SK-N-SH treated with all-trans-retinoic acid at 6 μM for 48 hours (cell line): ENCODE measurements around the gene CCR7.

Experiments used
- ATAC-seq: fragments of 200-7000 bp; cut with Tn5 transposase; 3 replicates; pipeline ENCODE4 v1.9.1; 2020; ENCODE audit warnings: mild to moderate bottlenecking, moderate library complexity
- ARNTL ChIP-seq: fragments of 450-650 bp; formaldehyde crosslinking; IDR thresholded peaks from 2 replicates; pipeline ENCODE4 v1.5.0; 2020; ENCODE audit warnings: low read depth, mild to moderate bottlenecking, moderate library complexity, borderline replicate concordance
- BACH2 ChIP-seq: fragments of 250-450 bp; sonication (Bioruptor Pico); IDR thresholded peaks from 2 replicates; pipeline ENCODE4 v1.9.0; 2021; ENCODE audit warnings: mild to moderate bottlenecking, borderline replicate concordance
- CSDC2 ChIP-seq: fragments of 250-450 bp; sonication (Bioruptor Pico); IDR thresholded peaks from 2 replicates; pipeline ENCODE4 v1.5.0; 2020; ENCODE audit warnings: mild to moderate bottlenecking, moderate library complexity
- ESRRG ChIP-seq: fragments of 250-450 bp; sonication (Bioruptor Pico); IDR thresholded peaks from 2 replicates; pipeline ENCODE4 v1.6.1; 2021; ENCODE audit warnings: mild to moderate bottlenecking
- GLIS3 ChIP-seq: fragments of 250-450 bp; sonication (Bioruptor Pico); IDR thresholded peaks from 2 replicates; pipeline ENCODE4 v1.5.0; 2020; ENCODE audit warnings: mild to moderate bottlenecking, moderate library complexity
- ISL1 ChIP-seq: fragments of 250-450 bp; sonication (Bioruptor Pico); IDR thresholded peaks from 2 replicates; pipeline ENCODE4 v2.1.2; 2022; ENCODE audit warnings: mild to moderate bottlenecking, moderate library complexity
- OSR1 ChIP-seq: fragments of 250-450 bp; sonication (Bioruptor Pico); IDR thresholded peaks from 2 replicates; pipeline ENCODE4 v1.8.0; 2022; ENCODE audit warnings: moderate library complexity, mild to moderate bottlenecking, inconsistent platforms
- PPARA ChIP-seq: fragments of 250-450 bp; sonication (Bioruptor Pico); IDR thresholded peaks from 2 replicates; pipeline ENCODE4 v1.5.0; 2020; ENCODE audit warnings: mild to moderate bottlenecking, borderline replicate concordance
- RARB ChIP-seq: fragments of 250-450 bp; sonication (Bioruptor Pico); IDR thresholded peaks from 2 replicates; pipeline ENCODE4 v1.8.0; 2021; ENCODE audit warnings: mild to moderate bottlenecking, moderate library complexity
- SNAI2 ChIP-seq: fragments of 250-450 bp; sonication (Bioruptor Pico); IDR thresholded peaks from 2 replicates; pipeline ENCODE4 v1.5.0; 2020; ENCODE audit warnings: mild to moderate bottlenecking, moderate library complexity
- TCF4 ChIP-seq: fragments of 250-450 bp; sonication (Bioruptor Pico); IDR thresholded peaks from 2 replicates; pipeline ENCODE4 v1.8.0; 2021; ENCODE audit warnings: mild to moderate bottlenecking, moderate library complexity, borderline replicate concordance
- TOX ChIP-seq: fragments of 250-450 bp; sonication (Bioruptor Pico); IDR thresholded peaks from 2 replicates; pipeline ENCODE4 v1.8.0; 2021; ENCODE audit warnings: mild to moderate bottlenecking, moderate library complexity, borderline replicate concordance
- ZC3H10 ChIP-seq: fragments of 250-450 bp; sonication (Bioruptor Pico); IDR thresholded peaks from 2 replicates; pipeline ENCODE4 v1.5.1; 2021; ENCODE audit warnings: mild to moderate bottlenecking, moderate library complexity
- ZFP3 ChIP-seq: fragments of 250-450 bp; sonication (Bioruptor Pico); IDR thresholded peaks from 2 replicates; pipeline ENCODE4 v1.5.0; 2020; ENCODE audit warnings: mild to moderate bottlenecking, moderate library complexity
- ZFP30 ChIP-seq: fragments of 450-650 bp; formaldehyde crosslinking; IDR thresholded peaks from 2 replicates; pipeline ENCODE4 v1.5.0; 2022; ENCODE audit warnings: mild to moderate bottlenecking, moderate library complexity
- ZNF565 ChIP-seq: fragments of 450-650 bp; formaldehyde crosslinking; conservative IDR thresholded peaks from 2 replicates; pipeline ENCODE4 v1.5.0; 2020; ENCODE audit warnings: low read depth, mild to moderate bottlenecking, moderate library complexity
- ZNF70 ChIP-seq: fragments of 450-650 bp; formaldehyde crosslinking; IDR thresholded peaks from 2 replicates; pipeline ENCODE4 v1.5.0; 2020; ENCODE audit warnings: mild to moderate bottlenecking, moderate library complexity
- TF ChIP-seq, protein P1 (sequence below): fragments of 250-450 bp; sonication (Bioruptor Pico); IDR thresholded peaks from 2 replicates; pipeline ENCODE4 v1.5.1; 2020; ENCODE audit warnings: low read depth, mild to moderate bottlenecking, moderate library complexity
- TF ChIP-seq, protein P2 (sequence below): fragments of 250-450 bp; sonication (Bioruptor Pico); IDR thresholded peaks from 2 replicates; pipeline ENCODE4 v1.8.0; 2021; ENCODE audit warnings: low read depth, mild to moderate bottlenecking, moderate library complexity, borderline replicate concordance
- TF ChIP-seq, protein P3 (sequence below): fragments of 250-450 bp; sonication (Bioruptor Pico); IDR thresholded peaks from 2 replicates; pipeline ENCODE4 v1.8.0; 2020; ENCODE audit warnings: mild to moderate bottlenecking, moderate library complexity, borderline replicate concordance
- TF ChIP-seq, protein P4 (sequence below): fragments of 250-450 bp; sonication (Bioruptor Pico); IDR thresholded peaks from 2 replicates; pipeline ENCODE4 v1.5.0; 2020; ENCODE audit warnings: mild to moderate bottlenecking, moderate library complexity
- TF ChIP-seq, protein P5 (sequence below): fragments of 250-450 bp; sonication (Bioruptor Pico); IDR thresholded peaks from 2 replicates; pipeline ENCODE4 v1.5.1; 2021; ENCODE audit warnings: mild to moderate bottlenecking, moderate library complexity

CCR7 gene

DNA sequence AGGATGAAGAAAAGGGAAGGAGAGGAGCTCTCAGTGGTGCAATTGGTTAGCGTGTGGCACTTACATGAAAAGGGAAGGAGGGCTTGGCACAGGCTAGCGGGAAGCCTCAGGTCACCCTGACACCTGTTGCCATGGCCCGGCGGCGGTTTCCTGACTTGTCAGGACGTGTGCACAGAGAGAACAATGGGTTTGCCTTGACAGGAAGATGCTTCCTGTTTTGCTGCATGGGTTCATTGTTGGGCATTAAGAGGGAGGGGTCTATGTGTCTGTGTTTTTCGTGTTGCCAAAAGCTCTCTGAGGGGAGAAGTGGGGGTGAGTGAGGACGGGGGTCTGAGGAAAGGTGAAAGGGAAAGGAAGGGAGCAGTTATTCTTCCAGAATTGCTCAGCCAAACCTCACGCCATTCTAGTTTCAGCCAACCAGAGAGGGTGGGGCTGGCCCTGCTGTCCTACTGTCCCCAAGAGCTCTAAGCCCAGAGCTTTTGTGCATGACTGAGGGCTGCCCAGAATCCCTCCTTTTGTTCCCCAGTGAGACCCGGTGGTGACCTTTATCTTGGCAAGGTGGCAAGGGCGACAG, 17.1 kb upstream of the CCR7 start (continued):
- TF ChIP-seq, protein P1, sequence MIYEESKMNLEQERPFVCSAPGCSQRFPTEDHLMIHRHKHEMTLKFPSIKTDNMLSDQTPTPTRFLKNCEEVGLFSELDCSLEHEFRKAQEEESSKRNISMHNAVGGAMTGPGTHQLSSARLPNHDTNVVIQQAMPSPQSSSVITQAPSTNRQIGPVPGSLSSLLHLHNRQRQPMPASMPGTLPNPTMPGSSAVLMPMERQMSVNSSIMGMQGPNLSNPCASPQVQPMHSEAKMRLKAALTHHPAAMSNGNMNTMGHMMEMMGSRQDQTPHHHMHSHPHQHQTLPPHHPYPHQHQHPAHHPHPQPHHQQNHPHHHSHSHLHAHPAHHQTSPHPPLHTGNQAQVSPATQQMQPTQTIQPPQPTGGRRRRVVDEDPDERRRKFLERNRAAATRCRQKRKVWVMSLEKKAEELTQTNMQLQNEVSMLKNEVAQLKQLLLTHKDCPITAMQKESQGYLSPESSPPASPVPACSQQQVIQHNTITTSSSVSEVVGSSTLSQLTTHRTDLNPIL, result no peak
- TF ChIP-seq BACH2 (CRISPR knock-in tag) (no peak), ZFP30 (CRISPR knock-in tag) (no peak), ARNTL (no peak), CSDC2 (CRISPR knock-in tag) (no peak), ZC3H10 (no peak), OSR1 (CRISPR knock-in tag) (no peak), ZNF565 (CRISPR knock-in tag) (no peak)
- TF ChIP-seq, protein P2, sequence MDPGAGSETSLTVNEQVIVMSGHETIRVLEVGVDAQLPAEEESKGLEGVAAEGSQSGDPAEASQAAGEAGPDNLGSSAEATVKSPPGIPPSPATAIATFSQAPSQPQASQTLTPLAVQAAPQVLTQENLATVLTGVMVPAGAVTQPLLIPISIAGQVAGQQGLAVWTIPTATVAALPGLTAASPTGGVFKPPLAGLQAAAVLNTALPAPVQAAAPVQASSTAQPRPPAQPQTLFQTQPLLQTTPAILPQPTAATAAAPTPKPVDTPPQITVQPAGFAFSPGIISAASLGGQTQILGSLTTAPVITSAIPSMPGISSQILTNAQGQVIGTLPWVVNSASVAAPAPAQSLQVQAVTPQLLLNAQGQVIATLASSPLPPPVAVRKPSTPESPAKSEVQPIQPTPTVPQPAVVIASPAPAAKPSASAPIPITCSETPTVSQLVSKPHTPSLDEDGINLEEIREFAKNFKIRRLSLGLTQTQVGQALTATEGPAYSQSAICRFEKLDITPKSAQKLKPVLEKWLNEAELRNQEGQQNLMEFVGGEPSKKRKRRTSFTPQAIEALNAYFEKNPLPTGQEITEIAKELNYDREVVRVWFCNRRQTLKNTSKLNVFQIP (CRISPR knock-in tag), result no peak

DNA sequence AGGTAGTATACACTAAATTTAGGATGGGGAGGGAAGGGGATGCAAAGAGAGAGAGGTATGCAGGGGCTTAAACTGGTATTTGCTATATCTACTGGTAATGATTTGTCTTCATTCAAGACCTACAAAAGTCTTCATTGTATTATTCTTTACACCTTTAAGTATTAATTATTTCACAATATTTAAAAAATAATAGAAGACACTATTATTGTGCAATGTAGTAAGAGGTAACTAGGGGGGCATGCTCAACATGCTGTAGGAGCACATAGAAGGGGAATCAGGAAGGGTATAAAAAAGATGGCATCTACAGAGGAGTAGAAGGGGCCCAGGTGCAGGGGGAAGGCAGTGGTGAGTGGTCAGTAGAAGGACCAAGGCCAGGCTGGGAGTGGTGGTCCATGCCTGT, 14.9 kb upstream of the CCR7 start:
- TF ChIP-seq ZFP30 (CRISPR knock-in tag) (no peak), BACH2 (CRISPR knock-in tag) (no peak), TOX (CRISPR knock-in tag) (no peak), ISL1 (CRISPR knock-in tag) (no peak), ZFP3 (no peak), CSDC2 (CRISPR knock-in tag) (no peak), ESRRG (CRISPR knock-in tag) (no peak), ZNF70 (CRISPR knock-in tag) (no peak), GLIS3 (CRISPR knock-in tag) (no peak), OSR1 (CRISPR knock-in tag) (no peak), ARNTL (no peak), SNAI2 (CRISPR knock-in tag) (no peak), PPARA (CRISPR knock-in tag) (no peak)
- TF ChIP-seq, protein P1, result no peak
- TF ChIP-seq, protein P3, sequence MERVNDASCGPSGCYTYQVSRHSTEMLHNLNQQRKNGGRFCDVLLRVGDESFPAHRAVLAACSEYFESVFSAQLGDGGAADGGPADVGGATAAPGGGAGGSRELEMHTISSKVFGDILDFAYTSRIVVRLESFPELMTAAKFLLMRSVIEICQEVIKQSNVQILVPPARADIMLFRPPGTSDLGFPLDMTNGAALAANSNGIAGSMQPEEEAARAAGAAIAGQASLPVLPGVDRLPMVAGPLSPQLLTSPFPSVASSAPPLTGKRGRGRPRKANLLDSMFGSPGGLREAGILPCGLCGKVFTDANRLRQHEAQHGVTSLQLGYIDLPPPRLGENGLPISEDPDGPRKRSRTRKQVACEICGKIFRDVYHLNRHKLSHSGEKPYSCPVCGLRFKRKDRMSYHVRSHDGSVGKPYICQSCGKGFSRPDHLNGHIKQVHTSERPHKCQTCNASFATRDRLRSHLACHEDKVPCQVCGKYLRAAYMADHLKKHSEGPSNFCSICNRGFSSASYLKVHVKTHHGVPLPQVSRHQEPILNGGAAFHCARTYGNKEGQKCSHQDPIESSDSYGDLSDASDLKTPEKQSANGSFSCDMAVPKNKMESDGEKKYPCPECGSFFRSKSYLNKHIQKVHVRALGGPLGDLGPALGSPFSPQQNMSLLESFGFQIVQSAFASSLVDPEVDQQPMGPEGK, result no peak
- TF ChIP-seq, protein P4, sequence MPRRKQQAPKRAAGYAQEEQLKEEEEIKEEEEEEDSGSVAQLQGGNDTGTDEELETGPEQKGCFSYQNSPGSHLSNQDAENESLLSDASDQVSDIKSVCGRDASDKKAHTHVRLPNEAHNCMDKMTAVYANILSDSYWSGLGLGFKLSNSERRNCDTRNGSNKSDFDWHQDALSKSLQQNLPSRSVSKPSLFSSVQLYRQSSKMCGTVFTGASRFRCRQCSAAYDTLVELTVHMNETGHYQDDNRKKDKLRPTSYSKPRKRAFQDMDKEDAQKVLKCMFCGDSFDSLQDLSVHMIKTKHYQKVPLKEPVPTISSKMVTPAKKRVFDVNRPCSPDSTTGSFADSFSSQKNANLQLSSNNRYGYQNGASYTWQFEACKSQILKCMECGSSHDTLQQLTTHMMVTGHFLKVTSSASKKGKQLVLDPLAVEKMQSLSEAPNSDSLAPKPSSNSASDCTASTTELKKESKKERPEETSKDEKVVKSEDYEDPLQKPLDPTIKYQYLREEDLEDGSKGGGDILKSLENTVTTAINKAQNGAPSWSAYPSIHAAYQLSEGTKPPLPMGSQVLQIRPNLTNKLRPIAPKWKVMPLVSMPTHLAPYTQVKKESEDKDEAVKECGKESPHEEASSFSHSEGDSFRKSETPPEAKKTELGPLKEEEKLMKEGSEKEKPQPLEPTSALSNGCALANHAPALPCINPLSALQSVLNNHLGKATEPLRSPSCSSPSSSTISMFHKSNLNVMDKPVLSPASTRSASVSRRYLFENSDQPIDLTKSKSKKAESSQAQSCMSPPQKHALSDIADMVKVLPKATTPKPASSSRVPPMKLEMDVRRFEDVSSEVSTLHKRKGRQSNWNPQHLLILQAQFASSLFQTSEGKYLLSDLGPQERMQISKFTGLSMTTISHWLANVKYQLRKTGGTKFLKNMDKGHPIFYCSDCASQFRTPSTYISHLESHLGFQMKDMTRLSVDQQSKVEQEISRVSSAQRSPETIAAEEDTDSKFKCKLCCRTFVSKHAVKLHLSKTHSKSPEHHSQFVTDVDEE, result no peak

DNA sequence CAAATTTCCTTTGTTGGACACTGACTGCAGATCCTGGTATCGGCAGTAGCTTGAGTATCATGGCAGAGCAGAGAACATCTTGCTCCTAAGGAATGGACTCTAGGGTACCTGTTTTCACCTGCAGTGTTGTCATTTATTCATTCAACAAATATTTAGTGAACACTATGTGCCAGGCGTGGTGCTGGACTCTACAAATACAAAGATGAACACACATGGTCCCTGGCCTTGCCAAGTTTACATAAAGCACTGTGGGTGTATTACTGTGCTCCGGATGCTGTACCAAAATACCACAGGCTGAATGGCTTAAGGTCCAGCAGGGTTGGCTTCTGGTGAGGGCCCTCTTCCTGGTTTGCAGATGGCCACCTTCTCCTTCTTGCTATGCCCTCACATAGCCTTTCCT, 14.2 kb upstream of the CCR7 start:
- ATAC-seq, result no peak
- TF ChIP-seq ZNF70 (CRISPR knock-in tag), result no peak

More for the DNA sequence above, 14.9 kb upstream of the CCR7 start:
- no peak for ATAC-seq

DNA sequence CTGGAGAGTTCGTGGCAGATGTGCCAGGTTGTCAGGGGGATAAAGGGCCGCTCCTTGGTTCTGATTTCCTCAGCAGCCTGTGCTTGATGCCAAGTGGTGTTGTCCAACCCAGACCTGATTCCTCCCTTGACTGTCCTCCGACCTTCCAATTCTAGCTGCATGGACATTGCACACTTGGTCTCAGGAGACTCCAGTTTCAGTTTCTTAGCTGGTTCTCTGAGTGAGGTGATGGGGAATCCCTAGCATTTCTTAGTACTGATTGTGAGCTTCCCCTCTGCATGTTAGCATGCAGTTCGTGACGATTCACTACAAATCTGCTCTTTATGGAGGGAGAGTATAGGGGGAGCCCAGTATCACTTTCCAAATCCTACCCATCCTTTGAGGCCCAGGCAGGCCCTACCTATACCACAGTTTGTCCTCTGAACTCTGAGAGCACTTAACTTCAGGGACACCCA, 12.4 kb upstream of the CCR7 start:
- TF ChIP-seq, protein P2 (CRISPR knock-in tag), result no peak
- TF ChIP-seq TCF4 (CRISPR knock-in tag), result no peak
- no peak for TF ChIP-seq TOX (CRISPR knock-in tag)
- no peak for TF ChIP-seq RARB (CRISPR knock-in tag)
- TF ChIP-seq, protein P5, sequence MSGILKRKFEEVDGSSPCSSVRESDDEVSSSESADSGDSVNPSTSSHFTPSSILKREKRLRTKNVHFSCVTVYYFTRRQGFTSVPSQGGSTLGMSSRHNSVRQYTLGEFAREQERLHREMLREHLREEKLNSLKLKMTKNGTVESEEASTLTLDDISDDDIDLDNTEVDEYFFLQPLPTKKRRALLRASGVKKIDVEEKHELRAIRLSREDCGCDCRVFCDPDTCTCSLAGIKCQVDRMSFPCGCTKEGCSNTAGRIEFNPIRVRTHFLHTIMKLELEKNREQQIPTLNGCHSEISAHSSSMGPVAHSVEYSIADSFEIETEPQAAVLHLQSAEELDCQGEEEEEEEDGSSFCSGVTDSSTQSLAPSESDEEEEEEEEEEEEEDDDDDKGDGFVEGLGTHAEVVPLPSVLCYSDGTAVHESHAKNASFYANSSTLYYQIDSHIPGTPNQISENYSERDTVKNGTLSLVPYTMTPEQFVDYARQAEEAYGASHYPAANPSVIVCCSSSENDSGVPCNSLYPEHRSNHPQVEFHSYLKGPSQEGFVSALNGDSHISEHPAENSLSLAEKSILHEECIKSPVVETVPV (CRISPR knock-in tag), result no peak
- TF ChIP-seq BACH2 (CRISPR knock-in tag), result no peak
- ATAC-seq, result no peak
